Amniotic epithelial cell (primary cell): ENCODE results near the gene WDR93.

Experiments
- DNase-seq: peaks from one replicate; pipeline ENCODE4 v3.0.0-alpha.2; 2010; ENCODE audit warnings: low read depth

The WDR93 gene

GRCh38 chr15:89790661-89791060, 100.0 kb downstream of the WDR93 start:
- DNase-seq: no peak

- DNase-seq: no peak
These were observed 101.6 kb downstream of the WDR93 start for GRCh38 chr15:89792106-89792805.
